HCT116 (cell line): ENCODE results near the gene PSME2.

ENCODE experiments used
- CTCF ChIP-seq, 3 experiments: fragments of 200-600 bp in 1 of 3; sonication (generic) in 1 of 3; IDR thresholded peaks in 2 of 3; conservative IDR thresholded peaks in 1 of 3; 2 replicates each; pipeline ENCODE4 v1.5.1; 2012 to 2017; ENCODE audit warnings: low read depth in 2 of 3, low read length in 2 of 3, antibody characterized with exemption in 1 of 3, borderline replicate concordance in 1 of 3, control low read depth in 1 of 3, mild to moderate bottlenecking in 1 of 3, mixed read lengths in 1 of 3, mixed run types in 1 of 3, moderate library complexity in 1 of 3; ENCODE audit not compliant: insufficient read depth in 1 of 3
- EZH2phosphoT487 ChIP-seq: fragments of 200-600 bp; IDR thresholded peaks from 2 replicates; pipeline ENCODE4 v1.6.1; 2018; ENCODE audit warnings: antibody characterized with exemption, borderline replicate concordance
- MAX ChIP-seq: IDR thresholded peaks from 2 replicates; pipeline ENCODE4 v1.6.1; 2012
- POLR2AphosphoS5 ChIP-seq: IDR thresholded peaks from 2 replicates; pipeline ENCODE4 v1.6.1; 2011; ENCODE audit warnings: mild to moderate bottlenecking, low read depth, low read length, moderate library complexity
- REST ChIP-seq: IDR thresholded peaks from 2 replicates; pipeline ENCODE4 v1.6.1; 2012; ENCODE audit warnings: low read depth

- TF ChIP-seq CTCF (IDR thresholded peaks at IDR 0.05 in 2 of 3, conservative IDR thresholded peaks at IDR 0.05 in 1 of 3; ENCODE audit: borderline replicate concordance in 1 of 3, insufficient read depth in 1 of 3, low read depth in 2 of 3, low read length in 2 of 3) = no peak
- TF ChIP-seq POLR2AphosphoS5 = no peak
- no peak for TF ChIP-seq REST
- no peak for TF ChIP-seq MAX
- no peak for TF ChIP-seq EZH2phosphoT487
Measured at GRCh38 chr14:24189059-24189375, 42.6 kb upstream of the PSME2 start.
